ENCODE data around the gene MARS1.

Gene MARS1

GRCh38 chr12:57563358-57563757 lies 75.5 kb downstream of the MARS1 start:
- H3K27ac ChIP-seq: no peak overlapping the region
- DNase-seq (ENCODE audit: low read depth, low spot score): no peak

DNA sequence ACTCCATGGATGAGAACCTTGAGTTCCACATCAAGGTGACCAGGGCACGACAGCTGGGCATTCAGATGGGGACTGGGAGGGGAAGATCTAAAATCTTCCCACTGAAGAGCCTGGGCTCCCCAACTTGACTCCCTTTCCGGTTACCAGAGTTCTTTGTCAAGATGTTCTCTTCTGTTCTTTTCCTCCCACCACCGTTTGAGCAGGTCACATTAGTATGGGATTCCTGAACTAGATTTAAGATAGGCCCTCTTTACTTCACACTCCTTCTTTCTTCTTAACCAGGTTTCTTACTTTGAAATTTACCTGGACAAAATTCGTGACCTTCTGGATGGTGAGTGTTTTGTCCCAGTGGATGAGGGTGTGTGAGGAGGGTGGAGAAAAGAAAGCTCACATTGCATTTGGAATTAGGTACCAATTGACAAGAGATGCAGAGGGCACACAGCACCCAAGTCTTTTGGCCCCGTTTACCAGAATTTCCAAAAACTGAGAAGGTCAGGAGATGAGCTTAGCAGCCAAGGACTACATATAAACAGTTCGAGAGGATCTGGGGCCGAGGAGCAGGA lies 76.4 kb downstream of the MARS1 start:
- H3K27ac ChIP-seq: no peak overlapping the region
- no peak for DNase-seq (ENCODE audit: low read depth, low spot score)

Data from epithelial cell of prostate (primary cell).